Spleen (tissue), 13 donors: ENCODE results near the gene SPC25. TPM values are rescaled to one million over a fixed set of nuclear protein-coding genes. Genes with fewer than 3 reads are reported as not detected.

Experiments used
- DNase-seq: peaks from one replicate; pipeline ENCODE4 v3.0.0-alpha.2; 2020
- H3K27ac ChIP-seq, 8 donors: fragments of 200-600 bp; sonication (generic) in 7 of 8; 1 replicate in 4 of 8; 2 replicates in 4 of 8; pipeline versions ENCODE4 v1.5.0 to v1.8.0; 2016 to 2021; ENCODE audit warnings: inconsistent platforms in 4 of 8, mild to moderate bottlenecking in 4 of 8, moderate library complexity in 1 of 8
- H3K27me3 ChIP-seq, 7 donors: fragments of 200-600 bp; sonication (generic) in 6 of 7; replicated peaks in 1 of 7; 1 replicate in 4 of 7; 2 replicates in 3 of 7; pipeline versions ENCODE4 v1.5.0 to v1.8.0; 2016 to 2021; ENCODE audit warnings: inconsistent platforms in 3 of 7, mild to moderate bottlenecking in 1 of 7
- H3K36me3 ChIP-seq, 6 donors: fragments of 200-600 bp; sonication (generic) in 5 of 6; 1 replicate in 4 of 6; 2 replicates in 2 of 6; pipeline versions ENCODE4 v1.5.0 to v1.8.0; 2016 to 2021; ENCODE audit warnings: inconsistent platforms in 2 of 6
- H3K4me1 ChIP-seq, 6 donors: fragments of 200-600 bp; sonication (generic) in 5 of 6; 1 replicate in 3 of 6; 2 replicates in 3 of 6; pipeline versions ENCODE4 v1.5.0 to v1.8.0; 2016 to 2021; ENCODE audit warnings: inconsistent platforms in 3 of 6
- H3K4me3 ChIP-seq, 8 donors: fragments of 200-600 bp; sonication (generic) in 7 of 8; 1 replicate in 4 of 8; 2 replicates in 4 of 8; pipeline versions ENCODE4 v1.5.0 to v1.8.0; 2016 to 2021; ENCODE audit warnings: inconsistent platforms in 4 of 8, mild to moderate bottlenecking in 4 of 8, moderate library complexity in 2 of 8
- H3K9me3 ChIP-seq, 8 donors: fragments of 200-600 bp; sonication (generic) in 7 of 8; 1 replicate in 4 of 8; 2 replicates in 4 of 8; pipeline versions ENCODE4 v1.5.0 to v1.8.0; 2016 to 2021; ENCODE audit warnings: inconsistent platforms in 4 of 8
- POLR2A ChIP-seq, 3 donors: fragments of 450-650 bp; IDR thresholded peaks; one replicate each; pipeline ENCODE4 v1.5.1; 2017; ENCODE audit warnings: antibody characterized with exemption in 3 of 3, mild to moderate bottlenecking in 1 of 3
- POLR2AphosphoS5 ChIP-seq, 3 donors: sonication (generic); formaldehyde crosslinking; IDR thresholded peaks; one replicate each; pipeline ENCODE4 v1.5.1; 2017; ENCODE audit warnings: antibody characterized with exemption in 3 of 3
- WGBS, 5 donors: extraction: QIAGEN DNeasy Blood & Tissue Kit in 3 of 5; methylation state at CpG; one replicate each; pipeline versions ENCODE4 v1.1.5 to v1.1.7; 2013 to 2018; 5-methylcytosine and 5-hydroxymethylcytosine counted together
- intact Hi-C: fragments of 100-400 bp; cut with DNase I; formaldehyde crosslinking; loops from one replicate; pipeline ENCODE4 v1.15.0; 2023; ENCODE audit warnings: low total_unique reads
- long read RNA-seq, 2 donors: transcript quantifications; one replicate each; lab custom pipeline, GENCODE V29; 2026
- polyA plus RNA-seq, 3 donors: library from polyadenylated mRNA; stranded (reverse); fragments of 200-250 nt; gene quantifications; one replicate each; pipeline ENCODE4 v1.2.1, GENCODE V29; 2013
- total RNA-seq, 7 donors: library from RNA; depleted of rRNA in 3 of 7; stranded (reverse); fragments of >200 nt in 3 of 7; fragmentation: NEBNext Ultra II Directional in 4 of 7; extraction: Animal tissue kit (Norgen Biotek cat#: 25700) in 4 of 7; gene quantifications; one replicate each; pipeline versions ENCODE4 v1.1.0 to v1.2.1, GENCODE V29; 2016 to 2021
- TF ChIP-seq, protein P1 (sequence below), 11 experiments: fragments of 200-600 bp in 7 of 11; fragments of 450-650 bp in 4 of 11; sonication (generic) in 4 of 11; IDR thresholded peaks in 8 of 11; conservative IDR thresholded peaks in 3 of 11; 1 replicate in 7 of 11; 2 replicates in 4 of 11; pipeline versions ENCODE4 v1.4.0 to v1.8.0; 2016 to 2021; ENCODE audit warnings: antibody characterized with exemption in 11 of 11, inconsistent platforms in 4 of 11, mild to moderate bottlenecking in 1 of 11
- donor health status: healthy with polysubstance abuse.
- donor health status: DM: no; HTN: no; CAD: no; lungs with moderate emphysema.
- donor health status: DM: no; HTN: no; CAD: no.
- donor health status: Bipolar disorder and iron deficiency.
- donor health status: healthy.
- donor health status: DM: no; HTN: no; CAD: no.
- donor health status: DM: yes; HTN: yes; CAD: no.

Gene SPC25
- total RNA-seq (1 to 10 TPM in 5 of 7 donors, under 1 TPM in 1, not detected in 1; 0.25 to 3.5 (median 2.1) TPM), polyA plus RNA-seq (1 to 10 TPM in 2 of 3 donors, under 1 TPM in 1; 0.54 to 4.2 (median 2.8) TPM)
- long read RNA-seq, donor 1, partial matches to known transcripts, result 0 of 4 reads
- long read RNA-seq, donor 1, other reads (novel, unspliced or antisense), result 0 of 4 reads
- long read RNA-seq, donor 2, transcript SPC25-201 (7 exons, 1,354 nt), result major isoform, 6 of 6 reads
- long read RNA-seq, donor 2, partial matches to known transcripts, result 0 of 6 reads
- long read RNA-seq, donor 2, other reads (novel, unspliced or antisense), result 0 of 6 reads

DNA sequence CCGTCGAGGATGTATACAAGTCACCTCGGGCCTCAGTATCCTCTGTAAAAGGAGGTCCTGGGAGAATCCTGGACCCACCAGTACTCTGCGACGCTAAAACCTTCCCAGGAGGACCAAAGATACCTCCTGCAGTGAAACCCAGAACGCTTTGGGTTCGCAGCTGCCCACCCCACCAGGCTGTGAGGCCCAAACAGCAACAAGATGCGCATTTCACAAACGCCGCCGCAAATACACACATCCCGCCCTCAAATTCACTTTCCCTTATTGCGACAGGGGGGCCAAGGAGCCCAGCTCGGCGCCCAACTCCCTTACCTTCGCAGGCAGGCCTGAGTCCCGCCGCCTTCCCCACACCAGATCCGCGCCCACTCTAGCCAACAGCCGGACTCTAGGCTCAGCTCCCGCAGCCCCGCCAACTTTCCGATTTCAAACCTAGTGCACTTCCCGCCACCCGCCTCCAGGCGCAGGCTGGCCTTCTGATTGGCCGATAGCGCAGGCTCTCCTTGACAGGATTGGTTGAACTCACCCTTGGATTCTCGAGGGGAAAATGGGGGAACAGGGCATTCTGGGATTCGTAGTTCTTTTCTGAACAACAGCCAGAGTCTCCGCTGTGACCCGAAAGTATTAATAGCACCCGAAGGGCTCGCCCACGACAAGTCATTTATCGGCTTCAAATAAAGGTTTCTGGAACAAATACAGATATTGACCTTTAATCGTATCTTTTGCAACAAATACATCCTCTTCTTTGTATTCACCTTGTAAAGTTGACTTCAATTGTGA is at the start of gene SPC25:
TSS of gene SPC25 (minus strand) at position 425 of the 777 bp plus-strand sequence. CDS start 911 bp downstream, outside the sequence.
- intact Hi-C loops, result no loop called here

DNA sequence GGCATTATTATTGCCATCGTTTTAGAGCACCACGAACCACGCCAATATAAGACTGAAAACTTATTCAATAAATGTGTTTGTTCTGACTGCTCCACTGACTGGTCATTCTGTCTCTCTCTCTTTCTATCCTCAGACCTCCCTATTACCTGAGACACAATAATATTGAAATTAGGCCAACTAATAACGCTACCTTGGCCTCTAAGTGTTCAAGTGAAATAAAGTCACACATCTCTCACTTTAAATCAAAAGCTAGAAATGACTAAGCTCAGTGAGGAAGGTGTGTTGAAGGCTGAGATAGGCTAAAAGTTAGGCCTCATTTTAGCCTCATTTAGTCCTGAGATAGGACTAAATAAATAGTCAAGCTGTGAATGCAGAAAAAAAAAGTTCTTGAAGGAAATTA is 49.7 kb upstream of the SPC25 start:
- DNase-seq, result no peak
- Histone ChIP-seq H3K4me3 (no peak overlapping the region), H3K36me3 (no peaks in the 10 kb centered on the region), H3K4me1 (no peaks in the 10 kb centered on the region), H3K27me3 (no peaks in the 10 kb centered on the region), H3K27ac (no peak overlapping the region), H3K9me3 (no peaks in the 10 kb centered on the region)
- intact Hi-C loops, result no loop called here
- TF ChIP-seq POLR2AphosphoS5 (IDR thresholded peaks at IDR 0.05) (no peak), POLR2A (IDR thresholded peaks at IDR 0.05) (no peak)
- TF ChIP-seq, protein P1, sequence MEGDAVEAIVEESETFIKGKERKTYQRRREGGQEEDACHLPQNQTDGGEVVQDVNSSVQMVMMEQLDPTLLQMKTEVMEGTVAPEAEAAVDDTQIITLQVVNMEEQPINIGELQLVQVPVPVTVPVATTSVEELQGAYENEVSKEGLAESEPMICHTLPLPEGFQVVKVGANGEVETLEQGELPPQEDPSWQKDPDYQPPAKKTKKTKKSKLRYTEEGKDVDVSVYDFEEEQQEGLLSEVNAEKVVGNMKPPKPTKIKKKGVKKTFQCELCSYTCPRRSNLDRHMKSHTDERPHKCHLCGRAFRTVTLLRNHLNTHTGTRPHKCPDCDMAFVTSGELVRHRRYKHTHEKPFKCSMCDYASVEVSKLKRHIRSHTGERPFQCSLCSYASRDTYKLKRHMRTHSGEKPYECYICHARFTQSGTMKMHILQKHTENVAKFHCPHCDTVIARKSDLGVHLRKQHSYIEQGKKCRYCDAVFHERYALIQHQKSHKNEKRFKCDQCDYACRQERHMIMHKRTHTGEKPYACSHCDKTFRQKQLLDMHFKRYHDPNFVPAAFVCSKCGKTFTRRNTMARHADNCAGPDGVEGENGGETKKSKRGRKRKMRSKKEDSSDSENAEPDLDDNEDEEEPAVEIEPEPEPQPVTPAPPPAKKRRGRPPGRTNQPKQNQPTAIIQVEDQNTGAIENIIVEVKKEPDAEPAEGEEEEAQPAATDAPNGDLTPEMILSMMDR (IDR thresholded peaks at IDR 0.05 in 8 of 11, conservative IDR thresholded peaks at IDR 0.05 in 3 of 11), result no peak
- 73 to 81% (median 80%) methylated on average over 4 of the region's 4 CpGs for WGBS, 5 donors

More for the DNA sequence above, at the start of gene SPC25:
- DNase-seq, result peak; percentile 91
- TF ChIP-seq, protein P1 (IDR thresholded peaks at IDR 0.05 in 8 of 11, conservative IDR thresholded peaks at IDR 0.05 in 3 of 11), result peak in 7 of 11 experiments; percentile 17 to 47 (median 28)
- TF ChIP-seq POLR2A (IDR thresholded peaks at IDR 0.05) (no peak), POLR2AphosphoS5 (IDR thresholded peaks at IDR 0.05) (peak; percentile 51 to 68 (median 65))
- peaks cover 3 to 17% (median 12%) of the 10 kb centered on the region in 6 donors for H3K4me1 ChIP-seq
- 0 to 2% (median 1%) methylated on average over 28 to 38 of the region's 38 CpGs for WGBS, 5 donors
- H3K4me3 ChIP-seq, result peak within 1 kb of the TSS; percentile 32 to 73 (median 51)
- H3K27ac ChIP-seq, result peak within 1 kb of the TSS in 1 of 8 donors; percentile 22
- H3K27me3 ChIP-seq, result no peaks in the 10 kb centered on the region
- H3K36me3 ChIP-seq, result peaks cover 0 to 11% (median 0%) of the 10 kb centered on the region in 6 donors
- H3K9me3 ChIP-seq, result no peaks in the 10 kb centered on the region

DNA sequence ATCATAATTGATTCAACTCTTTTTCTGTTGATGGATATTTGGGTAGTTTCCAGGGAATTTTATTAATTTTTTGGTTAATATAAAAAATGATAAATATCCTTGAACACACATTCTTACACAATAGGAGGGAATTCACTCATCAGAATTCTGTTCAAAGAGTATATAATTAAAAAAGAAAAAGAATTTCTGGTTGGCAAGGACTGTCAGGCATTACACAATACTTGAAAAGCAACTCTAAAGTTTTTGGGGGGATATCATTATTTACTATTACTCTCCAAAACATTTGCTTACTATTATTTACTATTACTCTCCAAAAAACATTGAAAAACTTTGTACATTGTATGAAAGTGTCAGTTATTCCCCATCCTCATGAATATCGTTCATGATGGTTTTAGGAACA is 48.8 kb upstream of the SPC25 start:
- no peaks in the 10 kb centered on the region for H3K9me3 ChIP-seq
- 94 to 100% (median 100%) methylated on average over 1 of the region's 1 CpG for WGBS, 5 donors
- no peak overlapping the region for H3K27ac ChIP-seq
- DNase-seq, result no peak
- H3K27me3 ChIP-seq, result no peaks in the 10 kb centered on the region
- no peak overlapping the region for H3K4me3 ChIP-seq
- H3K36me3 ChIP-seq, result no peaks in the 10 kb centered on the region
- intact Hi-C loops, result no loop called here
- TF ChIP-seq POLR2AphosphoS5 (IDR thresholded peaks at IDR 0.05), result no peak
- TF ChIP-seq, protein P1 (IDR thresholded peaks at IDR 0.05 in 8 of 11, conservative IDR thresholded peaks at IDR 0.05 in 3 of 11), result no peak
- TF ChIP-seq POLR2A (IDR thresholded peaks at IDR 0.05), result no peak
- no peaks in the 10 kb centered on the region for H3K4me1 ChIP-seq
